NCI-H1694 (cell line): Measurements from ENCODE around the gene SPINT3.
"Not testable (repeated sequence)": the region's sequence is repeated elsewhere in the genome, so short reads cannot be mapped to it uniquely, and the experiment has no call there.

ENCODE experiments used
- DNase-seq: peaks from one replicate; lab custom pipeline; 2025; lab: John Stamatoyannopoulos, UW

Gene SPINT3

GRCh38 chr20:45502561-45502960 lies 12.9 kb downstream of the SPINT3 start:
- no peak for DNase-seq

- DNase-seq = no peak
These were observed 13.8 kb downstream of the SPINT3 start for GRCh38 chr20:45501600-45501999.

GRCh38 chr20:45500022-45500421 lies 15.4 kb downstream of the SPINT3 start:
- DNase-seq = no peak

- no peak for DNase-seq
These were observed 17.4 kb downstream of the SPINT3 start for GRCh38 chr20:45497971-45498494.

GRCh38 chr20:45496166-45496565 lies 19.3 kb downstream of the SPINT3 start:
- DNase-seq = no peak

- DNase-seq = no peak
These were observed 19.9 kb downstream of the SPINT3 start for GRCh38 chr20:45495501-45495941.

- no peak for DNase-seq
These were observed 26.3 kb downstream of the SPINT3 start for GRCh38 chr20:45489083-45489531.

GRCh38 chr20:45487231-45487635 lies 28.2 kb downstream of the SPINT3 start:
- no peak for DNase-seq

- DNase-seq = no peak
These were observed 30.0 kb downstream of the SPINT3 start for GRCh38 chr20:45485388-45485787.

GRCh38 chr20:45484676-45485075 lies 30.7 kb downstream of the SPINT3 start:
- DNase-seq = no peak

- DNase-seq = no peak
These were observed 35.6 kb downstream of the SPINT3 start for GRCh38 chr20:45479822-45480221.

GRCh38 chr20:45477530-45478148 lies 37.8 kb downstream of the SPINT3 start:
- not testable (repeated sequence) for DNase-seq

GRCh38 chr20:45472286-45472685 lies 43.1 kb downstream of the SPINT3 start:
- DNase-seq = not testable (repeated sequence)

- DNase-seq = no peak
These were observed 44.5 kb downstream of the SPINT3 start for GRCh38 chr20:45470937-45471336.

GRCh38 chr20:45470262-45470931 lies 45.0 kb downstream of the SPINT3 start:
- no peak for DNase-seq

GRCh38 chr20:45469336-45470261 lies 45.8 kb downstream of the SPINT3 start, which contains the start of gene WFDC2:
WFDC2 (plus strand) TSS chr20:45469753; CDS start chr20:45469782, 29 bp downstream.
- no peak for DNase-seq

- DNase-seq = no peak
These were observed 47.6 kb downstream of the SPINT3 start for GRCh38 chr20:45467861-45468260.

GRCh38 chr20:45467172-45467571 lies 48.2 kb downstream of the SPINT3 start:
- no peak for DNase-seq

GRCh38 chr20:45465491-45466266 lies 49.7 kb downstream of the SPINT3 start:
- no peak for DNase-seq

- no peak for DNase-seq
These were observed 51.7 kb downstream of the SPINT3 start for GRCh38 chr20:45463709-45464108.

- DNase-seq = no peak
These were observed 52.5 kb downstream of the SPINT3 start for GRCh38 chr20:45462711-45463509.
